Dermis microvascular lymphatic vessel endothelial cell (primary cell): ENCODE measurements around the gene ZNF91. TPM values are rescaled to one million over a fixed set of nuclear protein-coding genes. Genes with fewer than 3 reads are reported as not detected.
"Not testable (repeated sequence)": the region's sequence is repeated elsewhere in the genome, so short reads cannot be mapped to it uniquely, and the experiment has no call there.

Experiments used
- DNase-seq, 2 donors: peaks; one replicate each; pipeline versions ENCODE4 v3.0.0 to v3.0.0-alpha.2; 2010; ENCODE audit warnings: low read depth in 2 of 2
- total RNA-seq: library from RNA; depleted of rRNA; stranded (reverse); fragments of >200 nt; gene quantifications from 2 replicates; pipeline ENCODE4 v1.2.1, GENCODE V29; 2014

The ZNF91 gene
- total RNA-seq, 1 donor from 2014 or later = 5.6 TPM

DNA sequence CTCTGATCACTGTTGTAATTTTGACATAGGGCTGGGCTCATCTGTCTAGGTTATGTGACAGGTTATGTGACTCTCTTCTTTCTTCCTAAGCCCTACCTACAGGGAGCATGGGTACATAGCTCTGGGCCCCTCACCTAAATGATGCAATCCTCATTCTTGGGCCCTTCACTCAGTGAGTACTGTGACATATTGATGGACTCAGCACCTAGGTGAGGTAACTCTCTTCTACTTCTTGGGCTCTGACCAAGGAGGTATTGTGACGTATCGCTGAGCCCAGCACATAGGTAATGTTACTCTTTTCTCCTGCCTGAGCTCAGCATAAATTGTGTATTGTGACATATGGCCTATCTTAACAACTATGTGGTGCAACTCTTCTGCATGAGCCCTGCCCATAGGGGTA lies 76.3 kb downstream of the ZNF91 start:
- not testable (repeated sequence) for DNase-seq

GRCh38 chr19:23318143-23318542 lies 77.1 kb downstream of the ZNF91 start:
- no peak for DNase-seq

DNA sequence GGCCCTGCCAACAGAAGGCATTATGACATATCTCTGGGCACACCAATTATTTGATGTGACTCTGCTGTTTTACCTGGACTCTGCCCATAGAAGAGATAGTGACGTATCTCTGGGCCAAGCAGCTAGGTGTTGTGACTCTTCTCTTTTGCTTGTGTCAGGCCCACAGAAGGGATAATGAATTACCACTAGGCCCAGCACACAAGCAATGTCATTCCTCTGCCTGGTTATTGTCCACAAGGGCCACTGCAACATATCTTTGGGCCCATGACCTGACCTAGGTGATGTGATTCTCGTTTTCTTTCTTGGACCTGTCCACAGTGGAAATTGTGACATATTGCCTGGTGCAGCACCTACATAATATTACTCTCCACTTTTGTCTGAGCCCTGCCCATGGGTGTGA lies 80.0 kb downstream of the ZNF91 start:
- no peak for DNase-seq

GRCh38 chr19:23314505-23315251 lies 80.6 kb downstream of the ZNF91 start:
- no peak for DNase-seq

DNA sequence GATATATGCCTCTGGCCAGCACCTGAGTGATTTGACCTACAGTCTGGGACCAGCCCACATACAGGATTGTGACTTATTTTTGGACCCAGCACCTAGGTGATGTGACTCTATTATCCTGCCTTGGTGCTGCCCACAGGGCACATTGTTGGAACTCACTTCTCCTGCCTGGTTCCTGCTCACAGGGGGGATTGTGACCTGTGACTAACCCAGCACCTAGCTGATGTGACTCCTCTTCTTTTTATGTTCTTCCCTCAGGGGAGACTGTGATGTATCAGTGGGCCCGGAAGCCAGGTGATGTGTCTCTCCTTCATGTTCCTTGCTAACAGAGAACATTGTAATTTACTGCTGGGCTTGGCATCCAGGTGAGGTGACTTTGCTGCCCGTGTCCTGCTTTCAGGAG lies 82.1 kb downstream of the ZNF91 start:
- DNase-seq = no peak

GRCh38 chr19:23312515-23312914 lies 82.8 kb downstream of the ZNF91 start:
- no peak for DNase-seq

DNA sequence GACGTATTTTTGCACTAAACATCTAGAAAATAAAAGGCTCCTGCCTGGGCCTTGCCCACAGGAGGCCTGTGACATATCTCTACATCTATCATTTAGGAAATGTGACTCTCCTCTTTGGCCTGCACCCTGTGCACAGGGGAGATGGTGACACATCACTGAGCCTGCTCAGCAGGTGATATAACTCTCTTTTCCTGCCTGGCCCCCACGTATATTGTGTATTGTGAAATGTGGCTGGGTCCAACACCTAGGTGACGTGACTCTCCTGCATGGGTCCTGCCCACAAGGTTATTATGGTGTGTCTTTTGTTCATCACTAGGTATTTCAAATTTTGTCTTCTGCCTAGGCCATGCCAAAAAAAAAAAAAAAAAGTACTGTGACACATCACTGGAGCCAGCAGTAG lies 83.7 kb downstream of the ZNF91 start:
- DNase-seq = no peak

DNA sequence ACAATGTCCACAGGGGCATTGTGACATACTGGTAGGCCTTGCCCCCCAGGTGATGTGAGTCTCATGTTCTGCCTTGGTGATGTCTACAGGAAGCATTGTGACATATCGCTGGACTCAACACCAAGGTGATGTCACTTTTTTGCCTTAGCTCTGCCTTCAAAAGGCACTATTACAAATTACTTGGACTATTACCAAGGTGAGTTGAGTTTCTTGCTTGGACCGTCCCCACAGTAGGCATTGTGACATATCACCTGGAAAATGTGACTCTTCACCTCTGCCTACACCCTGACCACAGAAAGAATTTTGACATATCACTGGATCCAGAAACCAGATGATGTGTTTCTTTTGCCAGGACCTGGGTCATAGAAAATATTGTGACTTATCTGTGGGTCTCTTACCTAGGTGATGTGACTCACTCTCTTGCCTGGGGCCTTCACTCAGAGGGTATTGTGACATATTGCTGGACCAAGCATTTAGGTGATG lies 84.5 kb downstream of the ZNF91 start:
- no peak for DNase-seq

- DNase-seq = no peak
These were observed 85.3 kb downstream of the ZNF91 start for GRCh38 chr19:23309926-23310325.

DNA sequence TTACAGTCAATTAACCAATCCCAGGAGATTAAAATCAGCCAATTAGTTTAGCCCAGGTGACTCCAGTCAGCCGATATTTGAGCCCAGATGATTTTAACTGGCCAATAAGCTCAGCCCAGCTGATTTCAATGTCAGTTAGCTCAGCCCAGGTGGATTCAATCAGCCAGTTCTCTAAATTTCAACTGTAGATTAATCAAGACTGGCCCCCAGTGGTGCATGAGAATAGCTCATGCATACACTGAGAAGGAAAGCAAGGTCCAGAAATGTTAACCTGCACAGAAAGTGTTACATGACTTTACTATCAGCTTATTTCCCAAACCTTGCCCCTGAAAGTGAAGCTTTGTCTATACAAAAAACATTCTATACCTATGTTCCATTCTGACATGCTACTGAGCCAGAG lies 89.7 kb downstream of the ZNF91 start:
- no peak for DNase-seq

DNA sequence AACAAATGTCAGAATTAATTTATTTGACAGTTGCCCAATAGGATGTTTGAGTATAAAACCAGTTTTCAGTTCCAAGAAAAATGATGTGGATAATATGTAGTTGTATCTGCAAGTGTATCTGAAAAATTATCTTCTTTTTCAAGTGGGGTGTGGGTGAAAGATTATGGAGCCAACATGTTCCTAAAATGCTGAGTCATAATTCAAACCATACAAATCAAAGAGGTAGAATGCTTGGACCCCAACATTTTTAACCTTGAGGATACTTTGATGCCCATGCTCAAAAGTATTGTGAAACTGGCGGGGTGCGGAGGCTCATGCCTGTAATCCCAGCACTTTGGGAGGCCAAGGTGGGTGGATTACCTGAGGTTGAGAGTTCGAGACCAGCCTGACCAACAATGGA lies 91.0 kb downstream of the ZNF91 start:
- DNase-seq = no peak

DNA sequence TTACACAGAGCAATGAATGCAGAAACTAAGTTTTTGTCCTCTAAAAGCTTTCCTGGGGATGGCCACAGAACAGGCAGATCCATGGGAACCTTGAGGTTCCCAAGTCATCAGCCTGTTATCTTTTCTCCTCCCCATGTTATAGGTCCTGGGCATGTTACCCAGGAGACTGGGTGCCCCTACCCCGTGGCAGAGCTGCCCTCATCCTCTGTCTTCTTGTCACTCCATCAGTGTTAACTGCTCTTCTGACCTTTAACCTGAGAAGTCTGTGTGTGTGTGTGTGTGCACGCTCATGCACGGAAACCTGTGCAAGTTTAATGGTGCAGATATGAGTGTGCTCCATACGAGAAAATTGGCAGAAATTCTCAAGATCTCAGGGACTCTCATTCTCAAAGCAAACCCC lies 101.1 kb downstream of the ZNF91 start:
- no peak for DNase-seq

- not testable (repeated sequence) for DNase-seq
These were observed 105.3 kb downstream of the ZNF91 start for GRCh38 chr19:23289966-23290365.

Other genes with a start within 250 kb of the ZNF91 start
- 4.9 and 5.3 TPM in 2 replicates for gene ZNF724, start 145.1 kb downstream of the ZNF91 start, total RNA-seq